ENCODE results near the gene PUS7L.

DNA sequence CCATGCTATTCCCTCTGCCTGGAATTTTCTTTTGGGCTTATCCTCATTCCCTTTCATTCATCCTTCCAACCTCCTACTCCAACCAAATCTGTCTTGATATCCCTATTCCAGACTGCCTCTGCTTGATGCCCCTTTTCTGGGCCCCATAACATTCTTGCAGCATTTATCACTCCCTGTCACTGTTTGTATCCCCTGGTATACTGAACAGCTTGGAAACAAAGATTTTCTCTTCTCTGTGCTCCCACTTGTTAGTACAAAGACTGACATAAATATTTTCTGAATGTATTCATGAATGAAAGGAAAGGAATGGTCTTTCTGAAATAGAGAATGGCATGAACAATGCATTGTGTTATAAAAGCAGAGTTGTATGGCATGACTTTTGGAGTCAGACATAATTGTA lies 7.7 kb upstream of the PUS7L start:
- TF ChIP-seq, protein P1, sequence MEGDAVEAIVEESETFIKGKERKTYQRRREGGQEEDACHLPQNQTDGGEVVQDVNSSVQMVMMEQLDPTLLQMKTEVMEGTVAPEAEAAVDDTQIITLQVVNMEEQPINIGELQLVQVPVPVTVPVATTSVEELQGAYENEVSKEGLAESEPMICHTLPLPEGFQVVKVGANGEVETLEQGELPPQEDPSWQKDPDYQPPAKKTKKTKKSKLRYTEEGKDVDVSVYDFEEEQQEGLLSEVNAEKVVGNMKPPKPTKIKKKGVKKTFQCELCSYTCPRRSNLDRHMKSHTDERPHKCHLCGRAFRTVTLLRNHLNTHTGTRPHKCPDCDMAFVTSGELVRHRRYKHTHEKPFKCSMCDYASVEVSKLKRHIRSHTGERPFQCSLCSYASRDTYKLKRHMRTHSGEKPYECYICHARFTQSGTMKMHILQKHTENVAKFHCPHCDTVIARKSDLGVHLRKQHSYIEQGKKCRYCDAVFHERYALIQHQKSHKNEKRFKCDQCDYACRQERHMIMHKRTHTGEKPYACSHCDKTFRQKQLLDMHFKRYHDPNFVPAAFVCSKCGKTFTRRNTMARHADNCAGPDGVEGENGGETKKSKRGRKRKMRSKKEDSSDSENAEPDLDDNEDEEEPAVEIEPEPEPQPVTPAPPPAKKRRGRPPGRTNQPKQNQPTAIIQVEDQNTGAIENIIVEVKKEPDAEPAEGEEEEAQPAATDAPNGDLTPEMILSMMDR (IDR thresholded peaks at IDR 0.05; ENCODE audit: low read depth, low read length) = no peak
- TF ChIP-seq EZH2phosphoT487 (IDR thresholded peaks at IDR 0.05; ENCODE audit: low read depth) = no peak
